Activated CD8-positive, alpha-beta memory T cell treated with anti-CD3 and anti-CD28 coated beads for 48 hours (primary cell): ENCODE results near the gene DLEC1.
"Not testable (repeated sequence)": the region's sequence is repeated elsewhere in the genome, so short reads cannot be mapped to it uniquely, and the experiment has no call there.

Experiments used
- DNase-seq, 3 experiments: peaks; one replicate each; pipeline ENCODE4 v3.0.0-alpha.2; 2020; ENCODE audit warnings: low read depth in 2 of 3, low spot score in 2 of 3

DLEC1 gene

GRCh38 chr3:38034335-38034734 is 4.7 kb upstream of the DLEC1 start:
- not testable (repeated sequence) for DNase-seq

DNA sequence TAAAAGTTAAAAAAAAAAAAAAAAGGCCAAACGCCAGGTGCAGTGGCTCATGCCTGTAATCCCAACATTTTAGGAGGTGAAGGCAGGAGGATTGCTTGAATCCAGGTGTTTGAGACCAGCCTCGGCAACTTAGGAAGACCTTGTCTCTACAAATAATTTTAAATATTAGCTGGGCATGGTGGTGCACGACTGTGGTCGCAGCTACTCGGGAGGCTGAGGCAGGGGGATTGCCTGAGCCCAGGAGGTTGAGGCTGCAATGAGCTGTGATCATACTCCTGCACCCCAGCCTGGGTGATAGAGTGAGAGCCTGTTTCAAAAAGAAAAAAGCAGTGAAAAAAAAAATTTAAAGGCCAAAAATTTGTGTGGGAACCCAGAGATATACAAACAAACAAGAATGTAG is 2.7 kb upstream of the DLEC1 start:
- DNase-seq, result no peak

DNA sequence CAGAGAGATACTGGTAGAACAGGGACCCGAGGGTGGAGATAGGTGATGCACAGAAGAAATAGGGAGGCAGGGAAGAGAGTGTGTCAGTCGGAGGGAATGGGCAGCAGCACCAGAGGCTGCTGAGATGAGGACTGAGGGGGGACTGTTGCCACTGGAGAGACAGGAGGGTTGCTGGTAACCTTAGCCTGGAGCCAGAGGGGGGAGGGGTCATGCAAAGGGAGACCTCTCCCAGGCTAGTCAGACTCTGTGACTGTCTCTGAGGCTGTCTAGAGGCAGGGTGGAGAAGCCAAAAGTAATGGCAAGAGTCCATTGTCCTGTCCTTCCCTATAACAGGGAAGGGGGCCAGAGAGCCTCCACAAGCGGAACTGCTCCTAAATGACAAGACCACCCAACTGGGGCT is 2.1 kb upstream of the DLEC1 start:
- no peak for DNase-seq

- DNase-seq, result no peak
These were observed 529 bp upstream of the DLEC1 start for GRCh38 chr3:38038447-38038911.

- no peak for DNase-seq
These were observed 872 bp downstream of the DLEC1 start for GRCh38 chr3:38039899-38040261.

- DNase-seq, result no peak
These were observed 1.4 kb downstream of the DLEC1 start for GRCh38 chr3:38040401-38040800.

- no peak for DNase-seq
These were observed 4.5 kb downstream of the DLEC1 start for GRCh38 chr3:38043486-38043885.

GRCh38 chr3:38046027-38046426 is 7.0 kb downstream of the DLEC1 start:
- no peak for DNase-seq

GRCh38 chr3:38046821-38047220 is 7.8 kb downstream of the DLEC1 start:
- no peak for DNase-seq

- DNase-seq, result no peak
These were observed 8.9 kb downstream of the DLEC1 start for GRCh38 chr3:38047896-38048295.

GRCh38 chr3:38049358-38050126 is 10.5 kb downstream of the DLEC1 start:
- DNase-seq, result no peak

- DNase-seq, result no peak
These were observed 12.1 kb downstream of the DLEC1 start for GRCh38 chr3:38051131-38051530.

DNA sequence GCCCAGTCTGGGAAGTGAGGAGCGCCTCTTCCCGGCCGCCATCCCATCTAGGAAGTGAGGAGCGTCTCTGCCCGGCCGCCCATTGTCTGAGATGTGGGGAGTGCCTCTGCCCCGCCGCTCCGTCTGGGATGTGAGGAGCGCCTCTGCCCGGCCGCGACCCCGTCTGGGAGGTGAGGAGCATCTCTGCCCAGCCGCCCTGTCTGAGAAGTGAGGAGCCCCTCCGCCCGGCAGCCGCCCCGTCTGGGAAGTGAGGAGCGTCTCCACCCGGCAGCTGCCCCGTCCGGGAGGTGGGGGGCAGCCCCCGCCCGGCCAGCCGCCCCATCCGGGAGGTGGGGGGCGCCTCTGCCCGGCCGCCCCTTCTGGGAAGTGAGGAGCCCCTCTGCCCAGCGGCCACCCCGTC is 14.3 kb downstream of the DLEC1 start:
- DNase-seq, result not testable (repeated sequence)

DNA sequence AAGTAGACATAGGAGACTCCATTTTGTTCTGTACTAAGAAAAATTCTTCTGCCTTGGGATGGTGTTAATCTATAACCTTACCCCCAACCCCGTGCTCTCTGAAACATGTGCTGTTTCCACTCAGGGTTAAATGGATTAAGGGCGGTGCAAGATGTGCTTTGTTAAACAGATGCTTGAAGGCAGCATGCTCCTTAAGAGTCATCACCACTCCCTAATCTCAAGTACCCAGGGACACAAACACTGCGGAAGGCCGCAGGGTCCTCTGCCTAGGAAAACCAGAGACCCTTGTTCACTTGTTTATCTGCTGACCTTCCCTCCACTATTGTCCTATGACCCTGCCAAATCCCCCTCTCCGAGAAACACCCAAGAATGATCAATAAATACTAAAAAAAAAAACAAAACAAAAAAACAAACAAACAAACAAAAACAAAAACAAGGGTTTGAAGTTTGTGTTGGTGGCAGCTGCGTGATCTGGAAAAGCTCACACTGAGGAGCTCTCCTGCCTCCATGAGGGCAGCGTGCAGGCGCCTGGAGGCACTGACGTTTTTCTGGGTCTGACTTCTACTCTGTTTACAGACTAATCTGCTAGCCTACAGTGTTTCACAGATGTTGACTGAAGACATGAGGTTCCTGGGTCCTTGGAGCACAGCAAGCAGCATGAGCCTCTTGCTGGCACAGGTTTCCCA is 14.9 kb downstream of the DLEC1 start:
- not testable (repeated sequence) for DNase-seq

GRCh38 chr3:38054499-38055001 is 15.5 kb downstream of the DLEC1 start:
- no peak for DNase-seq

- DNase-seq, result no peak
These were observed 20.1 kb downstream of the DLEC1 start for GRCh38 chr3:38059148-38059547.

DNA sequence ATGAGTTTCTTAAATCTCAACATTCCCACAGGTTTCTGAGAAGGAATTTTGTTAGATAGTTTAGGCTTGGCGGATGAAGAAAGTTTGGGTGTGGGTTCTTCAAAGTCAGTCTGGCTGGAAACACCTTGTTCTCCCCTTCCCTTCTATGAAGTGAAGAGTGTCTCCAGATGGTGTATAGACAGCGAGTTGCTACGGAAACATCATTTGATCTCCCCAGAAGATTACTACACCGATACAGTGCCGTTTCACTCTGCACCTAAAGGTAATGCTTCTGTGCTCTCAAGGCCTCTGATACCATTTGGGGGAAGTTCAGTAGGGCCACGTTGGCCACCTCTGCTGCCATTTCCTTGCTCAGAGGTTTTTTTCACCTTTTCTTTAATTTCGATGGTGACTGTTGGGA is 20.6 kb downstream of the DLEC1 start:
- no peak for DNase-seq

GRCh38 chr3:38062809-38063208 is 23.8 kb downstream of the DLEC1 start:
- DNase-seq, result no peak

- DNase-seq, result not testable (repeated sequence)
These were observed 25.4 kb downstream of the DLEC1 start for GRCh38 chr3:38064453-38064852.

GRCh38 chr3:38067508-38068233 is 28.7 kb downstream of the DLEC1 start:
- DNase-seq, result no peak

- no peak for DNase-seq
These were observed 31.0 kb downstream of the DLEC1 start for GRCh38 chr3:38070013-38070412.

DNA sequence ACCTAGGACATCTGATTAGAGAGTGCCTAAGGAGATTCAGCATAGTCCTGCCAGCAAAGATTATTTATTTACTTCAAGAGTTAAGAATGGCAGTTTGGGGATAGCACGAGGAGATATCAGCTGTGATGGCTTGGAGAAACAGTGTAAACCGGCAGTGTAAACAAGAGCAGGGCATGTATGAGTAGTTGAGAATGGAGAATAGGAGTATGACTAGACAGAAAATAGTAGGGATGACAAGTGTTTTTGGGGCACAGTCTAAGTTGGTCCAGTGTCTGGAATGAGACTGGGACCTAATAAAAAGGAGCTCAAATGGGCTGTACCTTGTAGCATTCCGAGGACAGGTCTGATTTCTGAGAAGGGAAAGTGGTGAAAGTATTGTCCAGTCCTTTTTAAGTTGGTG is 38.1 kb downstream of the DLEC1 start:
- DNase-seq, result not testable (repeated sequence)
